HUES64 (cell line): ENCODE measurements around the gene SIRPG.
"Not testable (repeated sequence)": the region's sequence is repeated elsewhere in the genome, so short reads cannot be mapped to it uniquely, and the experiment has no call there.

Source experiments
- H3K27ac ChIP-seq: 2 replicates; pipeline ENCODE4 v1.7.0; 2013; ENCODE audit warnings: low read depth, low read length, inconsistent platforms
- H3K27me3 ChIP-seq: 2 replicates; pipeline ENCODE4 v1.6.1; 2013; ENCODE audit warnings: mild to moderate bottlenecking, low read length; ENCODE audit not compliant: insufficient read depth
- H3K36me3 ChIP-seq: 2 replicates; pipeline ENCODE4 v1.6.1; 2013; ENCODE audit warnings: mild to moderate bottlenecking, low read length; ENCODE audit not compliant: insufficient read depth
- H3K4me1 ChIP-seq: 2 replicates; pipeline ENCODE4 v1.6.1; 2013; ENCODE audit warnings: mild to moderate bottlenecking, low read length, moderate library complexity; ENCODE audit not compliant: insufficient read depth
- H3K4me3 ChIP-seq: 2 replicates; pipeline ENCODE4 v1.5.1; 2013; ENCODE audit warnings: mild to moderate bottlenecking, low read length, moderate library complexity
- H3K9ac ChIP-seq: 2 replicates; pipeline ENCODE4 v1.6.1; 2013; ENCODE audit warnings: mild to moderate bottlenecking, low read depth, low read length
- H3K9me3 ChIP-seq: 2 replicates; pipeline ENCODE4 v1.6.1; 2013; ENCODE audit warnings: low read depth, low read length; ENCODE audit not compliant: insufficient read depth
- WGBS: fragments of 150-250, 120-280 bp; methylation state at CpG from one replicate; pipeline ENCODE4 v1.1.7; 2013; ENCODE audit warnings: missing lambda C conversion rate; 5-methylcytosine and 5-hydroxymethylcytosine counted together

The SIRPG gene

DNA sequence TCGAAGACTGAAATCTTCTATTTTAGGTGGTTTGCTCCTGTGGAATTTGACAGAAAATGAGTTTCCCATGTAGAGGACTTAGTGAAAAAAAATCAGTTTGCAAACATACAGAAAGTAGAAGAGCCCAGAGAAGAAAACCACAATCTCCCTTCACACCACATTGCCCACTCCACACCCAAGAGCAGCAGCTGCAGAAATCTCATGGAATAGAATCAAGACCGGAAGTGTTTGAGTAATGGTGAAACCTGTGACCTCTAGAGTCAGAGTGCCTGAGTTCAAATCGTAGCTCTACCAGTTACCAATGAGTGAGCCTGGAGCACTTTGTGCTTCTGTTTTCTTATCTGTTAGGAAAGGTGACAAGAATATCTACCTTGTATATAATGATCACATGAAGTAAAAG, 4.6 kb downstream of the SIRPG start:
- Histone ChIP-seq H3K27me3 (no peaks in the 10 kb centered on the region), H3K36me3 (no peaks in the 10 kb centered on the region), H3K9ac (no peak overlapping the region), H3K4me1 (no peaks in the 10 kb centered on the region), H3K27ac (no peak overlapping the region), H3K4me3 (no peak overlapping the region), H3K9me3 (no peaks in the 10 kb centered on the region; the same call in 1 of the 2 replicates)
- 93% methylated on average over 3 of the region's 3 CpGs for WGBS

- no peaks in the 10 kb centered on the region for H3K36me3 ChIP-seq
- H3K4me3 ChIP-seq = no peak overlapping the region
- no peaks in the 10 kb centered on the region for H3K4me1 ChIP-seq
- no peak overlapping the region for H3K27ac ChIP-seq
- H3K9me3 ChIP-seq = no peaks in the 10 kb centered on the region; the same call in 1 of the 2 replicates
- no peaks in the 10 kb centered on the region for H3K27me3 ChIP-seq
- WGBS = 86% methylated on average over 1 of the region's 1 CpG
- no peak overlapping the region for H3K9ac ChIP-seq
Observed at GRCh38 chr20:1652104-1652503, 5.5 kb downstream of the SIRPG start.

DNA sequence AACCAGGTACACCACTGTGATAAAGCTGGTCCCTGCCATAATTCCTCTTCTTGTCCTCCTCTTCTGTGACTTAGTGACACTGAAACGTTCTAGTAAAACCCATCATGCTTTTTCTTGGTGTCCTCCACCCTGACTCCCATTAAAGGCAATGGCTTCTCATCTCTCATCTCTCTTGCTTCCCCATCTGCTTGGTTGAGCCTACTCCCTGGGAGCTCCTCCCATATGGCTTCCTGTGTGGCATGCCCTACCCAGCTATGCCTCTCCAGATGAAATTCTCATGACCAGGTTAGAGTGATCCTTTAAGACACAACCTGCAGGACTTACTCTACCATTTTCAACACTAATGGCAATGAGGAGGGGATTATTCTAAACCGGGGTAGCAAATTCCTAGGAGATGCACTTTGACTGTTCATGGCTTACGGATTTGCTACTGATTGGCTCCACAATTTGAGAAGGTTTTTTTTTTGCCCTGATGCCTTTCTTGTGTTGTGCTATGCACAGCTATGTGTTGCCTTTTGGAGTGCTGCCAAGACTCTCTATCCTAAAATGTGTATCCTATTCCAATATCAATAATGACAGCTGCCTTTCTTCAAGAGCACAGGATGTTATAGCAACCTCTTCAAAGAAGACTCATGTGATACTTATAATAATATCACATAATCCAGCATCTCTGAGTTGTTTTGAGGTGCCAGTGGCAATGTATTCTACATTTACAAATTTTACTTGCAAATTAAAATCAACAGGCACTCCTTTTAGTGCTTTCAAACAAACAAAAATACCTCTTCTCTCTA, 6.1 kb downstream of the SIRPG start:
- no peak overlapping the region for H3K27ac ChIP-seq
- 89% methylated on average over 3 of the region's 3 CpGs for WGBS
- no peaks in the 10 kb centered on the region for H3K27me3 ChIP-seq
- no peak overlapping the region for H3K9ac ChIP-seq
- H3K9me3 ChIP-seq = no peaks in the 10 kb centered on the region; the same call in 1 of the 2 replicates
- H3K4me1 ChIP-seq = no peaks in the 10 kb centered on the region
- no peaks in the 10 kb centered on the region for H3K36me3 ChIP-seq
- no peak overlapping the region for H3K4me3 ChIP-seq

- no peaks in the 10 kb centered on the region for H3K9me3 ChIP-seq
- no peaks in the 10 kb centered on the region for H3K36me3 ChIP-seq
- WGBS = 76% methylated on average over 4 of the region's 5 CpGs
- no peak overlapping the region for H3K9ac ChIP-seq
- H3K4me3 ChIP-seq = no peak overlapping the region
- no peaks in the 10 kb centered on the region for H3K4me1 ChIP-seq
- H3K27ac ChIP-seq = no peak overlapping the region
- no peaks in the 10 kb centered on the region for H3K27me3 ChIP-seq
Observed at GRCh38 chr20:1648101-1648500, 9.5 kb downstream of the SIRPG start.

DNA sequence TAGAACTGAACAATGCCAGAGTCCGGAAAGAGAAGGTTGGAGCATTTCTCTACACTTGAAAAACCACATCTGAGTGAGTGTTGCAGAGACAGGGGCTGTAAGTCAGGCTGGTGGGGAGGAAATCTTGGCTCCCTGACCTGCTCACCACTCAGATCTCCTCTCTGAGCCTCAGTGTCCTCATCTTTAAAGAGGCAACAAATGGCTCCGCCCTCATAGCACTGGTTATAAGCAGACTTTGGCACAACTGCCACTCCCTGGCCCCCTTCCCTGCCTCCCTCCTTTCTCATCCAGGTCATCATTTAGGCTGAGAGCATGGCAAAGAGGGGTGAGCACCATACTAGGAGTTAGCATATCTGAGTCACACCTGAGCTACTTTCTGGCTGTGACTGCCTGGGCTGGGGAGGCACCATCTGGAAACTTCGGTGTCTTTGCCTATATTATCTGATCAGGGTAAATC, 10.6 kb downstream of the SIRPG start:
- H3K27me3 ChIP-seq = no peaks in the 10 kb centered on the region

GRCh38 chr20:1644101-1644962, 13.2 kb downstream of the SIRPG start:
- no peak overlapping the region for H3K9ac ChIP-seq
- no peak overlapping the region for H3K27ac ChIP-seq
- no peaks in the 10 kb centered on the region for H3K4me1 ChIP-seq
- H3K4me3 ChIP-seq = no peak overlapping the region
- H3K36me3 ChIP-seq = no peaks in the 10 kb centered on the region
- no peaks in the 10 kb centered on the region; the same call in 1 of the 2 replicates for H3K9me3 ChIP-seq
- 93% methylated on average over 8 of the region's 8 CpGs for WGBS
- H3K27me3 ChIP-seq = no peaks in the 10 kb centered on the region

More for the DNA sequence above, 10.6 kb downstream of the SIRPG start:
- H3K9ac ChIP-seq = no peak overlapping the region
- no peak overlapping the region for H3K4me3 ChIP-seq
- no peaks in the 10 kb centered on the region for H3K36me3 ChIP-seq
- no peaks in the 10 kb centered on the region for H3K9me3 ChIP-seq
- 82% methylated on average over 3 of the region's 3 CpGs for WGBS
- no peak overlapping the region for H3K27ac ChIP-seq
- H3K4me1 ChIP-seq = no peaks in the 10 kb centered on the region

GRCh38 chr20:1638643-1639042, 18.9 kb downstream of the SIRPG start:
- 88% methylated on average over 1 of the region's 2 CpGs for WGBS
- not testable (repeated sequence) for H3K27ac ChIP-seq, H3K4me1 ChIP-seq, H3K36me3 ChIP-seq, H3K9ac ChIP-seq, H3K9me3 ChIP-seq, H3K4me3 ChIP-seq, H3K27me3 ChIP-seq

GRCh38 chr20:1637755-1638154, 19.8 kb downstream of the SIRPG start:
- no peak overlapping the region for H3K4me3 ChIP-seq
- H3K4me1 ChIP-seq = no peaks in the 10 kb centered on the region
- no peak overlapping the region for H3K9ac ChIP-seq
- H3K27me3 ChIP-seq = no peaks in the 10 kb centered on the region
- no peaks in the 10 kb centered on the region; the same call in 1 of the 2 replicates for H3K9me3 ChIP-seq
- 94% methylated on average over 2 of the region's 2 CpGs for WGBS
- H3K27ac ChIP-seq = no peak overlapping the region
- no peaks in the 10 kb centered on the region for H3K36me3 ChIP-seq

- H3K27me3 ChIP-seq = no peaks in the 10 kb centered on the region
- H3K36me3 ChIP-seq = no peaks in the 10 kb centered on the region
- no peak overlapping the region for H3K27ac ChIP-seq
- no peak overlapping the region for H3K4me3 ChIP-seq
- H3K4me1 ChIP-seq = no peaks in the 10 kb centered on the region
- no peak overlapping the region for H3K9ac ChIP-seq
- 86% methylated on average over 2 of the region's 2 CpGs for WGBS
- no peaks in the 10 kb centered on the region; the same call in 1 of the 2 replicates for H3K9me3 ChIP-seq
Observed at GRCh38 chr20:1637226-1637625, 20.4 kb downstream of the SIRPG start.

DNA sequence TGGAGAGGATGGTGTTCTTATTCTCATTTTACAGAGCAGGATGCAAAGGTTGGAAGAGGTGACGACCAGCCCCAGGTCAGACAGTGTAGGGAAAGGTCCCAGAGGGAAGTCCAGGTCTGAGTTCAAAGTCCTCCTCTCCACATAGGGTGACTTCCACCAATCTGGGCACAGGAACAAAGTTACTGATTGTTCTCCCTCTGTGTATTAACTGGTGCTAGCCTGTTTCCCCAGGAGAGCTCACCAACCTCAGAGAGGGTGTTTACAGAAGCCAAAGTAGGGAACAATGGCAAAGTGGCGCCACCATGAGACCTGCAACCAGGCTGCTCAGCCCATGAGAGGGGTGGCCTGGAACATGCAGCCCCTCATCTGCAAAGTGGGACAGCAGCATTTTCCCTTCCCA, 21.0 kb downstream of the SIRPG start:
- Histone ChIP-seq H3K4me1 (peaks cover under 1% of the 10 kb centered on the region; the same call in 1 of the 2 replicates), H3K27me3 (no peaks in the 10 kb centered on the region), H3K9me3 (no peaks in the 10 kb centered on the region), H3K4me3 (no peak overlapping the region), H3K36me3 (no peaks in the 10 kb centered on the region), H3K27ac (no peak overlapping the region), H3K9ac (no peak overlapping the region)
- WGBS = 88% methylated on average over 2 of the region's 2 CpGs

DNA sequence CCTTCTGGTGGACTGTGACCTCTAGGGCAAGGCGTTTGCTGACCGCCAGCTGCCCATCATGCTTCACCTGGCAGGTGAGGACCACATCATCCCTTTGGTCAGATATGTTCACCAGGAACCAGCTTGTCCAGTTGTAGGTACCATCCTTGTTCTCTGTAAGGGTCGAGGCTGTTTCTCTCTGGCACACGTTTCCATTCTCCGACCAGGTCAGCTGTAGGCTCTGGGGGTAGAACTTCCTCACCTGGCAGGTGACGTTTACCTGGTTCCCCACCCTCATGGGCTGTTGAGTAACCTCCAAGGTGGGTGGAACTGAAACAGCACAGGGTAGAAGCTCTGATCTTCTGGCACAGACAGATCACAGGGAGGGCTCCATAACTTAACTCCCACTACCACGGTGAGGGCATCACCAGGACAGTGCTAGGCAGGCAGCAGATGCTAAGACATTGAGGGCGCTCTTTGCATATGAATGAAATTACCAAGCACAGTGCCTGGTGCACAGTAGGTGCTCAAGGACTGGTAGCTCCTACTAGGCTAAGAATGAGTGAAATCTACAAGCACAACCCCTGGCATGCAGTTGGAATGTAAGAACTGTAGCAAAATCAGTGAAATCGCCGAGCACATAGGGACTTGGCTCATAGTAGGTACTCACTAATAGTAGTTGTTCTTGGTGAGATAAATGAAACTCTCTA, 22.1 kb downstream of the SIRPG start:
- no peaks in the 10 kb centered on the region for H3K36me3 ChIP-seq
- no peak overlapping the region for H3K9ac ChIP-seq
- H3K4me1 ChIP-seq = peaks cover 8% of the 10 kb centered on the region; the same call in 1 of the 2 replicates
- H3K27ac ChIP-seq = no peak overlapping the region
- WGBS = 93% methylated on average over 10 of the region's 10 CpGs
- no peak overlapping the region for H3K4me3 ChIP-seq
- no peaks in the 10 kb centered on the region for H3K9me3 ChIP-seq
- H3K27me3 ChIP-seq = no peaks in the 10 kb centered on the region
